Epithelial cell of esophagus (primary cell): ENCODE data around the gene INPPL1.

Experiments
- DNase-seq: peaks from one replicate; pipeline ENCODE4 v3.0.0; 2010; ENCODE audit warnings: low read depth
- H3K4me3 ChIP-seq: 2 replicates; pipeline ENCODE4 v1.5.1; 2011; ENCODE audit warnings: mild to moderate bottlenecking, low read length, control low read depth
- CTCF ChIP-seq: IDR thresholded peaks from 2 replicates; pipeline ENCODE4 v1.5.1; 2011; ENCODE audit warnings: low read depth, mild to moderate bottlenecking, low read length, control low read depth, inconsistent platforms; ENCODE audit not compliant: insufficient read depth; ENCODE audit errors: missing control alignments

Gene INPPL1

GRCh38 chr11:72233773-72234513 lies 9.4 kb downstream of the INPPL1 start:
- no peak for DNase-seq
- no peak overlapping the region for H3K4me3 ChIP-seq
- TF ChIP-seq CTCF = no peak

- no peak overlapping the region for H3K4me3 ChIP-seq
- DNase-seq = no peak
- TF ChIP-seq CTCF = no peak
Observed at GRCh38 chr11:72234514-72234830, 9.9 kb downstream of the INPPL1 start.

GRCh38 chr11:72234920-72235319 lies 10.4 kb downstream of the INPPL1 start:
- H3K4me3 ChIP-seq = no peak overlapping the region
- no peak for DNase-seq
- TF ChIP-seq CTCF = no peak

GRCh38 chr11:72235351-72236057 lies 10.9 kb downstream of the INPPL1 start:
- no peak for DNase-seq
- no peak overlapping the region for H3K4me3 ChIP-seq
- TF ChIP-seq CTCF = no peak

GRCh38 chr11:72236083-72236697 lies 11.6 kb downstream of the INPPL1 start:
- DNase-seq = no peak
- no peak for TF ChIP-seq CTCF

GRCh38 chr11:72236774-72237111 lies 12.2 kb downstream of the INPPL1 start:
- no peak overlapping the region for H3K4me3 ChIP-seq
- no peak for TF ChIP-seq CTCF
- DNase-seq = no peak

More at GRCh38 chr11:72236083-72236697, 11.6 kb downstream of the INPPL1 start:
- H3K4me3 ChIP-seq = no peak overlapping the region
